ENCODE measurements around the gene TMEM184C. TPM values are rescaled to one million over a fixed set of nuclear protein-coding genes. Genes with fewer than 3 reads are reported as not detected.

Gene TMEM184C
- total and polyA plus RNA-seq, 2 of the 8 experiments (the other 6 are each of a cell fraction or from before 2014, with no cell fraction given): 11.1 to 42.4 TPM

DNA sequence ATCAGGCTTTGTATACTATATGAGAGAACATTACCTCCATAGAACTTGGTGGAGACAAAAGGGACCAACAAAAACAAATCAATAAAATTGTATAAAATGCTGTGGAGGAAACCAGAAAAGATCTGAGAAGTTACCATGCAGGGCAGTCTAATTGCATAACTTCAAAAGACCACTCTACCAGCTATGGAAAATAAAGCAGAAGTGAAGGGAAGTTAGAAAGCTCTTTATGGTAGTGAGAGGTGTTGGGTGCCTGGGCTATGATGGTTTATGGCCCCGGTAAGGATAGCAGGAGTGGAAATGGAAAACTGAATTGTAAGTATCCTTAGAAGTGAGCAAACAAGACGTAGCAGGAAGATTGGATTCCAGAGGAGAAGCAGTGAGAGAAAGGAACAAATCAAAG lies 3.1 kb downstream of the TMEM184C start (continued):
- TF ChIP-seq, protein P1, sequence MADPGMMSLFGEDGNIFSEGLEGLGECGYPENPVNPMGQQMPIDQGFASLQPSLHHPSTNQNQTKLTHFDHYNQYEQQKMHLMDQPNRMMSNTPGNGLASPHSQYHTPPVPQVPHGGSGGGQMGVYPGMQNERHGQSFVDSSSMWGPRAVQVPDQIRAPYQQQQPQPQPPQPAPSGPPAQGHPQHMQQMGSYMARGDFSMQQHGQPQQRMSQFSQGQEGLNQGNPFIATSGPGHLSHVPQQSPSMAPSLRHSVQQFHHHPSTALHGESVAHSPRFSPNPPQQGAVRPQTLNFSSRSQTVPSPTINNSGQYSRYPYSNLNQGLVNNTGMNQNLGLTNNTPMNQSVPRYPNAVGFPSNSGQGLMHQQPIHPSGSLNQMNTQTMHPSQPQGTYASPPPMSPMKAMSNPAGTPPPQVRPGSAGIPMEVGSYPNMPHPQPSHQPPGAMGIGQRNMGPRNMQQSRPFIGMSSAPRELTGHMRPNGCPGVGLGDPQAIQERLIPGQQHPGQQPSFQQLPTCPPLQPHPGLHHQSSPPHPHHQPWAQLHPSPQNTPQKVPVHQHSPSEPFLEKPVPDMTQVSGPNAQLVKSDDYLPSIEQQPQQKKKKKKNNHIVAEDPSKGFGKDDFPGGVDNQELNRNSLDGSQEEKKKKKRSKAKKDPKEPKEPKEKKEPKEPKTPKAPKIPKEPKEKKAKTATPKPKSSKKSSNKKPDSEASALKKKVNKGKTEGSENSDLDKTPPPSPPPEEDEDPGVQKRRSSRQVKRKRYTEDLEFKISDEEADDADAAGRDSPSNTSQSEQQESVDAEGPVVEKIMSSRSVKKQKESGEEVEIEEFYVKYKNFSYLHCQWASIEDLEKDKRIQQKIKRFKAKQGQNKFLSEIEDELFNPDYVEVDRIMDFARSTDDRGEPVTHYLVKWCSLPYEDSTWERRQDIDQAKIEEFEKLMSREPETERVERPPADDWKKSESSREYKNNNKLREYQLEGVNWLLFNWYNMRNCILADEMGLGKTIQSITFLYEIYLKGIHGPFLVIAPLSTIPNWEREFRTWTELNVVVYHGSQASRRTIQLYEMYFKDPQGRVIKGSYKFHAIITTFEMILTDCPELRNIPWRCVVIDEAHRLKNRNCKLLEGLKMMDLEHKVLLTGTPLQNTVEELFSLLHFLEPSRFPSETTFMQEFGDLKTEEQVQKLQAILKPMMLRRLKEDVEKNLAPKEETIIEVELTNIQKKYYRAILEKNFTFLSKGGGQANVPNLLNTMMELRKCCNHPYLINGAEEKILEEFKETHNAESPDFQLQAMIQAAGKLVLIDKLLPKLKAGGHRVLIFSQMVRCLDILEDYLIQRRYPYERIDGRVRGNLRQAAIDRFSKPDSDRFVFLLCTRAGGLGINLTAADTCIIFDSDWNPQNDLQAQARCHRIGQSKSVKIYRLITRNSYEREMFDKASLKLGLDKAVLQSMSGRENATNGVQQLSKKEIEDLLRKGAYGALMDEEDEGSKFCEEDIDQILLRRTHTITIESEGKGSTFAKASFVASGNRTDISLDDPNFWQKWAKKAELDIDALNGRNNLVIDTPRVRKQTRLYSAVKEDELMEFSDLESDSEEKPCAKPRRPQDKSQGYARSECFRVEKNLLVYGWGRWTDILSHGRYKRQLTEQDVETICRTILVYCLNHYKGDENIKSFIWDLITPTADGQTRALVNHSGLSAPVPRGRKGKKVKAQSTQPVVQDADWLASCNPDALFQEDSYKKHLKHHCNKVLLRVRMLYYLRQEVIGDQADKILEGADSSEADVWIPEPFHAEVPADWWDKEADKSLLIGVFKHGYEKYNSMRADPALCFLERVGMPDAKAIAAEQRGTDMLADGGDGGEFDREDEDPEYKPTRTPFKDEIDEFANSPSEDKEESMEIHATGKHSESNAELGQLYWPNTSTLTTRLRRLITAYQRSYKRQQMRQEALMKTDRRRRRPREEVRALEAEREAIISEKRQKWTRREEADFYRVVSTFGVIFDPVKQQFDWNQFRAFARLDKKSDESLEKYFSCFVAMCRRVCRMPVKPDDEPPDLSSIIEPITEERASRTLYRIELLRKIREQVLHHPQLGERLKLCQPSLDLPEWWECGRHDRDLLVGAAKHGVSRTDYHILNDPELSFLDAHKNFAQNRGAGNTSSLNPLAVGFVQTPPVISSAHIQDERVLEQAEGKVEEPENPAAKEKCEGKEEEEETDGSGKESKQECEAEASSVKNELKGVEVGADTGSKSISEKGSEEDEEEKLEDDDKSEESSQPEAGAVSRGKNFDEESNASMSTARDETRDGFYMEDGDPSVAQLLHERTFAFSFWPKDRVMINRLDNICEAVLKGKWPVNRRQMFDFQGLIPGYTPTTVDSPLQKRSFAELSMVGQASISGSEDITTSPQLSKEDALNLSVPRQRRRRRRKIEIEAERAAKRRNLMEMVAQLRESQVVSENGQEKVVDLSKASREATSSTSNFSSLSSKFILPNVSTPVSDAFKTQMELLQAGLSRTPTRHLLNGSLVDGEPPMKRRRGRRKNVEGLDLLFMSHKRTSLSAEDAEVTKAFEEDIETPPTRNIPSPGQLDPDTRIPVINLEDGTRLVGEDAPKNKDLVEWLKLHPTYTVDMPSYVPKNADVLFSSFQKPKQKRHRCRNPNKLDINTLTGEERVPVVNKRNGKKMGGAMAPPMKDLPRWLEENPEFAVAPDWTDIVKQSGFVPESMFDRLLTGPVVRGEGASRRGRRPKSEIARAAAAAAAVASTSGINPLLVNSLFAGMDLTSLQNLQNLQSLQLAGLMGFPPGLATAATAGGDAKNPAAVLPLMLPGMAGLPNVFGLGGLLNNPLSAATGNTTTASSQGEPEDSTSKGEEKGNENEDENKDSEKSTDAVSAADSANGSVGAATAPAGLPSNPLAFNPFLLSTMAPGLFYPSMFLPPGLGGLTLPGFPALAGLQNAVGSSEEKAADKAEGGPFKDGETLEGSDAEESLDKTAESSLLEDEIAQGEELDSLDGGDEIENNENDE (IDR thresholded peaks at IDR 0.05; ENCODE audit: insufficient replicate concordance, low read length): no peak
- TF ChIP-seq POU5F1 (IDR thresholded peaks at IDR 0.05; ENCODE audit: low read depth, low read length) (no peak), SP2 (IDR thresholded peaks at IDR 0.05; ENCODE audit: low read length) (no peak), KDM5A (IDR thresholded peaks at IDR 0.05; ENCODE audit: low read length) (no peak), HDAC2 (IDR thresholded peaks at IDR 0.05; ENCODE audit: borderline replicate concordance in 1 of 2, low read depth in 2 of 2, low read length in 2 of 2) (no peak), NRF1 (IDR thresholded peaks at IDR 0.05; ENCODE audit: low read depth, low read length) (no peak)

Data from H1 (cell line).